DND-41 (cell line): ENCODE results near the gene FBN3.

Experiments used
- CTCF ChIP-seq: IDR thresholded peaks from 2 replicates; pipeline ENCODE4 v1.5.1; 2012; ENCODE audit warnings: borderline replicate concordance, low read length, moderate library complexity, mild to moderate bottlenecking; ENCODE audit not compliant: poor library complexity, severe bottlenecking; ENCODE audit errors: extremely low read depth
- EZH2 ChIP-seq: IDR thresholded peaks from 3 replicates; pipeline ENCODE4 v1.6.1; 2012; ENCODE audit warnings: borderline replicate concordance, low read depth, mild to moderate bottlenecking, moderate library complexity, low read length, inconsistent platforms; ENCODE audit not compliant: severe bottlenecking

- TF ChIP-seq CTCF = no peak
- no peak for TF ChIP-seq EZH2
Measured at GRCh38 chr19:8056533-8056932, 92.9 kb downstream of the FBN3 start.
